NCI-H446 treated with DMSO at 0.1 percent for 48 hours (cell line): ENCODE results near the gene PIRT.

Experiments used
- DNase-seq: peaks from one replicate; lab custom pipeline; 2025; lab: John Stamatoyannopoulos, UW

The PIRT gene

DNA sequence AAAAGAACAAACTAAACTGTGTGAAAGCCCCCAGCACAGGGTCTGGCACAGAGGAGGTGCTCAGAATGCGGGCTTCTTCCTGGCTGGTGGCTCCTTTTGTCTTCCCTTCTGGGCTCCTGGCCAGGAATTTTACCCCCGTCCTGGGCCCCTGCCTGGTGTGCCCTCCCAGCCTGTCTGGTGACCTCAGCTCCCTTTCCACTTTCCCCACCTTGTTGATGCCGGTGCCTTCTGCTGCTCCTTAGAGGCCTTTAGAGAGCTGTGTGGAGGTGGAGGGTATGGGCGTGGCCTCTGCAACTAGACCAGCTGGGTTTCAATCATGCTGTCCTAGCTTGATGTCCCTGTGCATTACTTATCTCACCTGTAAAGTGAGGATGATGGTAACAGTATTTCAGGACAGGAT is 16.8 kb downstream of the PIRT start:
- no peak for DNase-seq

DNA sequence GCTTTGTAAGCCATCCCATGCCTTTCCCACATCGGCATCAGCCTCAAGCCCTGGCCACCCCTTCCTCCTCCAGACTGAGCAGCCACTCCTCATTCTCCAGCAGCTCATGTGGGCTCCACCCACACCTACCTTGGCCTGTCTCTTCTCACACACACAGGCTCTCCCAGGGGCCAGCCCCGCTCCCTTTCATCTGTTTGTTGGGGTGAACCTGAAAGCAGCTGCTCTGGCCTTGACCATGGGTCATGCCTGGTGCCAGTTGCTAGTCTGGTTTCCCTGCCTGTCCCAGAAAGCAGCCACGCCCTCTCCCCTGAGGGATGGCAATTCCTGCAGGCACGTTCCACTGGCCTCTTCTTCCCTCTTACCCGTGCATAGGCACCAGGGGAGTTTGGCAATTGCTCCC is 22.6 kb downstream of the PIRT start:
- DNase-seq = no peak

DNA sequence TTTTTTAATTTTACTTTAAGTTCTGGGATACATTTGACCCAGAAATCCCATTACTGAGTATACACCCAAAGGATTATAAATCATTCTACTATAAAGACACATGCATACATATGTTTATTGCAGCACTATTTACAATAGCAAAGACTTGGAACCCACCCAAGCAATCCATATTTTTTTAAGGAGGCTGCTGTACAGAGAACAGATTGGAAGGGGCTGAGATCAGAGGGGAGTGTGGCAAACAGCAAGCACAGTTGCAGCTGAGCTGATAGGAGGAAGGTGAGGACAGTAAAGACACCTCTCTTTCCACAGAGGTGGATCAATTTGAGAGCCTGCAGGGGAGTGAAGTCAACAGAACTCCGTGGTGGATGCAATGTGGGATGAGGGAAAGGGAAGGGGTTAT is 23.8 kb downstream of the PIRT start:
- no peak for DNase-seq

DNA sequence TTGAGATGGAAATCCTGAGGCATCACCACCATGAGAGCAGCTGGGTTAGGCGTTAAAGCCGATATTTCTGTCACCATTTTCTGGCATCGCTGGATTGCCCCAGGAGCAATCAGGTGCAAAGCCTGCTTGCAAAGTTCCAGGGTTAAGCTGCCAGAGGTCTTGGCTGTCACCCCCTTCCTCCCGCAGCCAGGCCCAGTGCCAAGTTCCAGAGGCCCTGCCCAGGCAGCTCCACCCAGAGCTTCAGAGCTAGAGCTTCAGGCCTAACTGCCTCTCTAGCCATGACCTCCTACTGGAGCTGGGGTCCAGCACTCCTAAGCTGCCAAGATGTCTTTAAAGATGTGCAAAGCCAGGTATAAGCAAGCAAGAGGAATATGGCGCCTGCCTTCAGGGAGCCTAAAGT is 25.2 kb downstream of the PIRT start:
- DNase-seq = no peak

DNA sequence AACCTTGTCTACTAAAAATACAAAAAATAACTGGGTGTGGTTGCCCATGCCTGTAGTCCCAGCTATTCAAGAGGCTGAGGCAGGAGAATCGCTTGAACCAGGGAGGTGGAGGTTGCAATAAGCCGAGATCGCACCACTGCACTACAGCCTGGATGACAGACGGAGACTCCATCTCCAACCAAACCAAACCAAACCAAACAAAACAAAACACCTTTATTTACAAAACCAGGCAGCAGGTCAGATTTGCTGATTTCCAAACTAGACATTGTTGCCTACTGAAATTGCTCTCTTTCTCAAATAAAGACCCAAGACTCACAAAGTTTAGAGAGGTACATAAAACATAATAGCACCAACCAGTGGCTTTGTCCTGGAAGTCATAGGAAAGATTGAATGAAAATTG is 28.3 kb downstream of the PIRT start:
- no peak for DNase-seq

DNA sequence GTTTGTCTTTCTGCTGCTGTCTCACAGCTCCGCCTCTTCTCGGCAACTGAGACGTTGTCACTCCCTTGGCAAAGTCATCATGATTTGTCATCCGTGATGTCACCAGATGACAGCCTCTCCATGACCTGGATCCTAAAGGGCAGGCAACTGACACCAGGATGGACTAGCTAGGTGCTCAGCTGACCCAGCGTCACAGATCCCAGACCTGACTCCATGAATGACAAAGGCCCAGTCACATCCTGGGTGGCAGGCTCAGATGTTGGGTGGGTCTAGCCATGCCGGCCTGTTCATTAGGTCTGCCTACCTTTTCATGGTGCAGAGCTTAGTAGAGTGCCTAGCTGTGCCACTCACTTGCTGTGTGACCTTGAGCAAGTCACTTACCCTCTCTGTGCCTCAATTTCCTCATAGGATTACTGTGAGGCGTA is 30.2 kb downstream of the PIRT start:
- DNase-seq = no peak

DNA sequence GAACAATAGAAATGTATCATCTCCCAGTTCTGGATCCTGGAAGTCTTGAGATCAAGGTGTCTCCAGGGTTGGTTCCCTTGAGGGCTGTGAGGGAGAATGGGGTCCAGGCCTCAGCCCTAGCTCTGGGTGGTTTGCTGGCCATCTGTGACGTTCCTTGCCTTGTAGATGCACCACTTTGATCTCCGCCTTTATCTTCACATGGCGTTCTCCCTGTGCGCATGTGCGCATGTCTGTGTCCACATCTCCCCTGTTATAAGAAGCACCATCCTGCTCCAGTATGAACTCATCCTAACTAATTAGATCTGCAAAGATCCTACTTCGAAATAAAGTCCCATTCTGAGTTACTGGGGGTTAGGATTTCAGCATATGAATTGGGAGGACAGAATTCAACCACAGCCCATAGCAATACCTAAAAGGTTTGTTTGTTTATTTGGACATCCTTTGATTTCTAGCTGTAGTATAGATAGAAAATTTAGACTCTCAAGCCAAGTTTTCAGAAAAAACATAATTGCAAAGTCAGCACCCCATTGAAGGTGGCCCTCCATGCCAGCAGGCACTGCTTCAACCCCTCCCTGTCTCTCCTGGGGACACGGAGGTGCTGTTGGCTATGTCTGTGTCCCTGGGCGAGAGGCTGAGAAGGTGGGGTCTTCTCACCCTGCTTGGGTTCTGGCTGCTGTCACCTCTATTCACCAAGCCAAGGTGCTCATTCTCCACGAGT is 31.2 kb downstream of the PIRT start:
- DNase-seq = no peak

DNA sequence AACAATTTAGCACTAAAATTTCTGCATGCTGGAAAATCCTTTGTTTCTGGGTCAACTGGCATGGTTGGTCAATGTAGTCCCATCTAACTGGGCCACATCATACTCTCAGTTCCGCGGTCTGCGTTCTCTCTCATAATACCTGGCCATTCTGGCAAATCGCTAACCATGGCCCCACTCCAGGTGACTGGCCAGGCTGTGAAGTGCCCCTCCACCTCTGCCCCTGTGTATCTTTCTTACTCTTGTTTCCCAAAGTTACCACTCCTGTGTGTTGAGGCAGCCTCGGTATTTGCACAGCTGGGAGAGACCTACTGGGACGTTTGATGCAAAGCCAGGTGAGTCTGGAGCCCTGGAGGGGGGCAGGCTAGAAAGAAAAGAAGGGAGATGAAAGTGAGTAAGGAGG is 32.0 kb downstream of the PIRT start:
- DNase-seq = no peak

DNA sequence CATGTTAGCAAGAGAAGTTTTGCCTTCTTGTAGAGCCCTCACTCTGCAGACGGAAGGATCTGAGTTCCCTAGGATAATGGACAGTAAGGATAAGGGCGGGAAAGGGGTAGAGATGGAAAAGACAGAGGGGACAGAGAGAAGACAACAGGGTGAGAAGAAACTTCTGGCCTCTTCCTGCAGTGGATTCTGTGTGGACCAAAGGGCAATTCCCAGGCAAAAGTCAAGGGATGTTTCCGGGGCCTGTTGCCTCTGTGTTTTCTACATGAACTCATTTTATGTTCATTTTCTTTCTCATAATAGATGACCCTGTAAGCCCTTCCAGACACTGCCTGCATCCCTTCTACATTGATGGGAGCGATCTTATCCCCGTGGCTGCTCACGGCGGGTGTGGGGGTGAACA is 33.3 kb downstream of the PIRT start:
- no peak for DNase-seq

DNA sequence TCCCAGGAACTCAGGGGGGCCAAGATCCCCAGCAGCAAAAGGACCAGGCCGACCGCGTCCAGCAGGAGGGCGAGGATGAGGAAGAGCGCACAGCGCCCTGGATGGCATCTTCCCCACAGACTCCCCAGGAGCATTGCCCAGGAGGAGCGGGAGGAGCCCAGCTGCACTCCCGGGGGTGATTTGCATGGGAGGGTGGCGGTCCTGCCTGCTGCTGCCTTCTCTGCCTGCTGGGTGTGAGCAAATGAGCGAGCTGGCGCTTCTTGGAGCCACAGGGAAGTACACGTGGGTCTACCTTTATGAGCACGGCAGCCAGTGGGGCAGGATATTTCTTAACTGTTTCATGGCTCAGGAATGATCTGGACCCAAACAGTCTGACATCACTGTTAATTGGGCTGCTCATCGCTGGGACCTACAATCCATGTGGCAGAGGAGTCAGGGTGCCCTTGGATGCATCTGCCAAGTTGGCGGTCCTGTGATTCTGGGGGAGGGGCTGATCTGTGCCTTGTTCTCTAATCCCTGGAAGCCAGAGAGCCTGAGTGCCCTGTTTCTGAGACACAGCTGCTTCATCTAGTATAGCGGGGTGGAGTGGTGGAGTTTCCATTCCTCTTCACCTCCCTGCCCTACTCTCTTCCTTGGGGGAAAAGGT is 33.9 kb downstream of the PIRT start, which contains the start of gene TMEM238L:
TSS of gene TMEM238L (minus strand) at position 270 of the 646 bp plus-strand sequence. CDS start at position 134, 136 bp downstream.
- no peak for DNase-seq

DNA sequence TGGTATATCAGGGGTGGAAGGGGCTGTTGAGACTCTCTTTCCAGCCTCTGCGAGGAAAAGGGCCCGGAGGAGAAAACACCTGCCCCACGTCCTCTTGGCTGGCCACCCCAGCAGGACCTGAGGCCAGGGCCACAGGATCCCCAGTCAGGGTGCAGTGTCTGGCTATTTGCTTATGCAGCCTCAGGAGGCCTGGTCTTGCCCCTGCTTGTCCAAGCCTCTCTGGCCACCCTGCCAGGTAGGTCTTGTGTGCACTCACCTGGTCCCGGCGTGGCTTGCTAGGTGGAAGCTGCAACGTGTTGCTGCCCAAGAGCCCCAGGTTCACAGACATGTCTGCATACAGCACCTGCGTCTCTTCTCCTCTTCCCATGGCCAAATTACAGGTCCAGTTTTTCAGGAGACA is 34.5 kb downstream of the PIRT start:
- no peak for DNase-seq

DNA sequence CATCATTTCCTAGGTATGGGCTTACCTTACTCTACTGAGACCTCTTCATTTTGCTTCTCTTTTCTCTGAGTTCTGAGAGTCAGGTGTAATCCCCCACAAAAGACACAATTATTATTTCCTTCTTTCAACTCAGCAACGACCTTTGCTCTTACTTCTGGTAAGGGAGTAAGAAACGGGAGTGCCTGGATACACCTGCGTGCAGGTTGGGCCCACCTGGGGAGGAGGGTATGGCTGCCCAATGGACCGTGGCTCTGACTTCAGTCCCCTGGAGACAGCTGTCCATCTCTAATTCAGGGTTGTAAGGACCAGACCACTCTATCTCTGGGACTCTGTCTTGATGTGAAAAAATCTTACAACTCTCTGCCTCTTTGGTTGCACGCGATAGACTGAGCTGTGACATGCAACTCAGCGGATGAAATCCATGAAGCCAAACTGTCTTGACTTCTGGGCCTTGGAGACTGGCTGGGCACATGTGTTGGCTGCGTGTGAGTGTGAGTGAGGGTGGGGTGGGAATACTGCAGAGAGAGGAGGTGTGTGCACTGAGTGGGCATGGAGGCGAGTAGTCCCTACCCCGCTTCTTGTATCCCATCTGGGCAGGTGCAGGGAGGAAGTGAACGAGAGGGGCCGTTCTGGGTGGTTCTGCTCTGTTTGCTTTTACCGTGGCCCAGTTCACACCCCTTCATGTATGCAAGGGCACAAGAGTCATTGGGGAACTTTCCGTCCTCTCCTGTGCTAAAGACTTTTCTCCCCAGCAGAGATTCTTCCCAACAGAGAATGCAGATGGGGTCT is 35.2 kb downstream of the PIRT start:
- no peak for DNase-seq

DNA sequence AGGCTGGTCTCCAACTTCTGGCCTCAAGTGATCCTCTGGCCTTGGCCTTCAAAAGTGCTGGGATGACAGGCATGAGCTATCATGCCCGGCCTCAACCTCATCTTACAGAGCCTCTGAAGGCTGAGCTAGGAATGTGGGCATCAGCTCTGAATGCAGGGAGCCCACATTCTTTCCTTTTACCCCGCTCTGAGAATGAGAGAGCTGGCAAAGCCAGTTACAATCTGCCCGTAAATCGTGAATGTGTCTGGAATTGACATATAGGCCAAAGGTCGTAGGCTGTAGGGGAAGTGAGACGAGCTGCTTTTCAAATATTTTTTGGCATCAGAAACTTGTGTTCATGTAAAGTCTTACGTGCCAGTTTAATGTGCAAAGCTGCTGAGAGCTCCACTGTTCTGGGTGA is 38.5 kb downstream of the PIRT start:
- DNase-seq = no peak

DNA sequence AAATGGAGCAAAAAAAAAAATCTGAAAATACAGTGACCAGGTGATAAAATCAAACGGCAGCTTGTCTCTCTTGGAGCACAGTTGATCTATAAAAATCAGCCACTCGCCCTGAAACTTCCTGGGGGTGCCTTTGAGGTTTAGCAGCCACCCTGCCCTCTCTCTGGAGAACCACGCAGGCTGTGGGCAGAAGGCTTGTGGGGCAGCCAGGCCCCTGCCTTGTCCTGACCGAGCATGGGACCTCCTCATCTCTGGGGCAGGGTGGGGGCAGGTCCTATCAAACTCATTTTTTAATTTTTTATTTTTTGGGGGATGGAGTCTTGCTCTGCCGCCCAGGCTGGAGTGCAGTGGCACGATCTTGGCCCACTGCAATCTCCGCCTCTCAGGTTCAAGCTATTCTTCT is 39.0 kb downstream of the PIRT start:
- no peak for DNase-seq

DNA sequence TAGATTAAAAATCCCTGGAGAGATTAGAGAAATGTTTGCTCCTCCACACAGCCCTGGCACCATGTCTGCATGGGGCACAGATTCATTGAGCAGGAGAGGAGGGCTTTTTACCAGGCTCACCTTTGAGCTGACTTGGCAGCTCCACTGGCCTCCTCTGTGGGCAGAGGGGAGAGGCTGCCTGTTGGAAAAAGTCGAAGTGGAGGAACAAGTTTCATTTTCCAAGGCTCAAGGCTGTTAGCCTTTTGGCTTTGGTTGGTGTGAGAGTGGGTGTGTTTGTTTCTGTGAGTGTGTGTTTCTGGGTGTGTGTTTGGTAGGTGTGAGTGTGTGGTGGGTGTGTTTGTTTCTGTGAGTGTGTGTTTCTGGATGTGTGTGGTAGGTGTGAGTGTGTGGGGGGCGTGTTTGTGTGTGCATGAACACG is 39.5 kb downstream of the PIRT start:
- no peak for DNase-seq

DNA sequence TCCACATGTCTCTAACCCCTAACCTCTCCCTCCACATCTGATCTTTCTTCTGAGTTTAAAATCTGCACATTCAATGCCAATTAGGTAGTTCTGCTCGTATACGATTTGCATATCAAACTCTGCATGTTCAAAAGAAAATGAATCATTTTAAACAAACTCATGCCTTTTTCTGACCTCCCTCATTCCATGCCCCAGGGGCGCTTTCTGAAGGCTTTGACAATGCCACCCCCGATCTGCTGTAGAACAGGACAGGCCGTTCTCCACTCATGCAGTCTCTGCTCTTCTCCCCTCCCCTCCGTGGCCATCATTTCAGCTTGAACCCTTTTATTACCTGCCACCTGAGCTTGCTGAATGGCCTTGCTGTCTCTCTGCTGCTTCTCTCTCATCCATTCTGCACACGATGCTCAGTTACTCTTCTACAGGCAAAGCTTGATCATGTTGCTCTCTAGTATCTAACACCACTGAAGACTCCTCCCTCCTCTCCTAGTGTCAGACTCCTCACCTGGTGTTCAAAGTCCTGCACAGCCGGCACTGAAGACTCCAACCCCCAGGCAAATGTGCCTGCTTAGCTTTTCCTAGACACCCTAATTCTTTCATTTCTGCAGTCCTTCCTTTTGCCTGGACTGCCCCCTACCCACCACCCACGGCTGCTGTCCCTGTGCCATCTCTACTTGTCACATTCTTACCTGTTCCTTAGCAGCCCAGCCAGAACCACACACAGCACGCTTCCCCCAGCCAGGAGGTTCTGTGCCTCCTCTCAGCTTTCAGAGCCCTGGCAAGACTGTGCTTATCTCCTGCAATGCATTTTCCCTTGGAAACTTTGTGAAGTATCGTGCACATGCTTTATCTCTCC is 40.2 kb downstream of the PIRT start:
- no peak for DNase-seq

DNA sequence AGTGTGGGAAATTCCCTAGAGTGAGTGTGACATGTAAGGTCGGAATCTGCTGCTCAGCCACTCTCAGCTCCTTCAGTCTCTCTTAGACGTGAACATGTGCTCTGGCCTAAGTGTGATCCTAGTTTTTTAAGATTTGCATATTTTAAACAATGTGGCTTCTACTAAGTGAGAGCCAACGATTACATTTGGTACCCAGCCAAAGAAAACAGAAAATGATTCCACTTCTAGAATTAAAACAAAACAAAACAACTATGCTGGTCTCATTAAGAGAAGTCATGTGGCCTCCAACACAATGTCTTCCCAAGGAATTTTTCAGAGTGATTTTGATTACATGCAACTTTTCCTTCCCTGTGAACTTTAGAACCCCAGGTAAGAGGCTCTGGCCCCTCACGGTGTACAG is 44.1 kb downstream of the PIRT start:
- no peak for DNase-seq

DNA sequence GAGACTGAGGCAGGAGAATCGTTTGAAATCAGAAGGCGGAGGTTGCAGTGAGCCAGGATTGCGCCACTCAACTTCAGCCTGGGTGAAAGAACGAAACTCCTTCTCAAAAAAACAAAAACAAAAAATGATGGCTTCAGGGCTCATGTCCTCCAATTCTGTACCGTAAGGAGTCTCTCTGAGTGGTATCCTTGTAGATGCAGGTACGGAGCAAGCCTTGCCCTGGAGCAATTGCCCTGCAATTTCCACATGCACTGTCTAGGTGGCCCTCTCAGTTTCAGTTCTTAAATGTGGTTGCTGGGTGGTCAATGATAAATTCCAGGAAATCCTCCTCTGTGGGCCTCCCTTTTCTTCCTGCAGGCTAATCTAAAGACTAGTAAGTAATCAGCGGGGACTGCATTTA is 44.6 kb downstream of the PIRT start:
- DNase-seq = no peak

DNA sequence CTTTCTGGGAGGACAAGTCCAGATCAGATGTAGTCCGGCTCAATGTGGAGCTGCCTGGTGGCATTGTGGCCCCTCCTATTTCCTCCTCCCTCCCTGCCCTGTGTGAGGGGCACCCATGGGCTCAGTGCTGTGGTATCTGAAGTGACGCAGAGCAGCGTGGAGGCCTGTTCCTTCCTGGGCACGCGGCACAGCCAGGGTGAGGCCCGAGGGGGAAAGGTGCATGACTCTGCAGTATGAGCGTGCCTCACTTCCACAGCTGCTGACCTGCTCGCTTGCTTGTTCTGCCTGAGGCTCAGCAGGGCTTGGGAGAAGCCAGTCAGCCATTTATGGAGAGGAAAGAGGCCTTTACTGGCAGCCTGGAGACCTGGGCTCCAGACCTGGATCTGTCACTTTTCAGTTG is 45.7 kb downstream of the PIRT start:
- no peak for DNase-seq

DNA sequence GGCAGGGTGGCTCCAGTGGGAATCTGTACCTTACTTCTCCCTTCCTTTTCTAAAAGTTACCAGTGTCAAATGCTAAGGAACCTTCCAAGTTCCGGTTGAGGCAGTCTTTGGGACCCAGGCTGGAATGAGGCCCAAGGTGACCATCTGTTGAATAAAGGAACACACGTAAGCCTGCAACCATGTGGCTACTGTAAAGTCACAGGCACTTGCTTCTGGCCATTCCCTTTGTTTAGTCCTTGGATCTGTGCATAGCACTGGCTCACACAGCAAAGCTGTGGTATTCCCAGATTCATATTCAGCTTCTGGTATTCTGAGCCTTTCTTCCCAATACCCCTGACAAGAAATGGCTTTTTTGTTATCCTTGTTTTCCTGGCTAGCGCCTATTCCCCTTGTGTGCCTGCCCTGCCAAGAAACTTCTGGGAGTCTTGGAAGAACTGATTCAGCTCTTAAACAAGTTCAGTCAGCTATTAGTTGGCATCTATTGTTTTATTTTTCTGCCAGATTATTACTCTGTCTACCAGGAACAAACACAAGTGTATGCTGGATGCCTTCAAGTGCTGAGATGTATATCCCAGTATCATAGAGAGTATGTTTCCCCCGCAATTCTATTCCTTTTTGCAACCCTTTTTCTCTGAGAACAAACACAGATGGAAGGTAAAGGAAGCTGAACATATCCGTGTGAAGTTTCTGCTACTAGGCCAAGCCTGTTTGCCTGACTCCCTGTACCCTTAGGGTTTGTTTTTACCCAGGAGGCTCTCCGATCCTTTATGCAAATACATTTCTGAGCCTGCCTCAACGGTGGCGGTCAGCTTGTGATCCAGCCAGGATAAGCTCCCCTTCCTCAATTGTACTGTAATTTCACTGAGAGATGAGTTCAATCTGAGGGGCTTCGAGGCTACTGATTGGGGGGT is 47.1 kb downstream of the PIRT start:
- DNase-seq = no peak

DNA sequence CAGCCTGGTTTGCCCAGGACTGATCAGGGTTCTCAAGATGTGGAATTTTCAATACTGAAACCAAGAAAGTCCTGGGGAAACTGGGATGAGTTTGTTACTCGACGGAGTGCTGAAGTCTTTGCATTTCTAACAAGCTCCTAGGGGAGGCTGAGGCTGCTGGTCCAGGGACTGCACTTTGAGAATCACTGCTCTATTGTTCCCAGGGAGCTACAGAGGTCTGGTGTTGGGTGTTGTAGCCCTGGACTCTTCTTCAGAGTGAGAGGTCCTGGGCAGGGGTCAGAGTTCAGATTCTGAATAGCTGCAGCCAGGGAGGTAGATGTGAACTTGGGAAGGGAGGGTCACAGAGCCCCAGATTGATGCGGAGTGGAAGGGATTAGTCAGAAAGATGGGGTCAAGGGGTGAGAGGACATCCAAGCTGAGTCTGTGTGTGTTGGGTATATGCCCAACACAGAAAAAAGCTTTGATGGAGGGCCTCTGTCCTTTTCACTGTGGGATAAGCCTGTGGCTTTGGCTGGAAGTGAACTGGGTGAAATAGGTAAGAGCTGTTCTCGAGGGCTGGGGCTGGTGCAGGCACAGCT is 48.1 kb downstream of the PIRT start:
- DNase-seq = no peak
